GF-D8 (cell line): ENCODE data around the gene ENKD1.
A peak's percentile ranks its signal among the peaks of the same experiment; 100 is the strongest.

Experiments used
- DNase-seq: peaks from one replicate; lab custom pipeline; 2025; lab: John Stamatoyannopoulos, UW

The ENKD1 gene

DNA sequence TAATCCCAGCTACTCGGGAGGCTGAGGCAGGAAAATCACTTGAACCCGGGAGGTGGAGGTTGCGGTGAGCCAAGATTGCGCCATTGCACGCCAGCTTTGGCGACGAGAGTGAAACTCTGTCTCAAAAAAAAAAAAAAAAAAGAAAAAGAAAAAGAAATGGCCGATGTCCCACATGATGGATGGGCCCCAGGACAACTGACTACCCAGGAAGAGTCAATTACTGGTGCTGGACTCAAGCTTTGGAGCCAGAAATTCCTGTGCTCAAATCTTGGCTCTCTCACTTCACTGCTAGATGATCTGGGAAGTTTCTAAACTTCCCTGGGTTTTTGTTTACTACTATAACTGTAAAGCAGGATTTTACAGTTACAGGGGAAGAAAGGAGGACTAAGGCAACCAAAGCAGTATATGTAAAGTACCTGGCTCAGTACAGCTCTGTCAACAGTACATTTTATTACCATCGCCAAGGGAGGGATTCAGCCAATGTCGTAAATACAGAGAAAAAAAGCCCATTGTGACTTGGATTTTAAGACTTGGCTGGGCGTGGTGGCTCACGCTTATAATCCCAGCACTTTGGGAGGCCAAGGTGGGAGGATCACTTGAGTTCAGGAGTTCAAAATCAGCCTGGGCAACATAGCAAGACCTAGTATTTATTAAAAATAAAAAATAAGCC lies 11.9 kb upstream of the ENKD1 start:
- no peak for DNase-seq

DNA sequence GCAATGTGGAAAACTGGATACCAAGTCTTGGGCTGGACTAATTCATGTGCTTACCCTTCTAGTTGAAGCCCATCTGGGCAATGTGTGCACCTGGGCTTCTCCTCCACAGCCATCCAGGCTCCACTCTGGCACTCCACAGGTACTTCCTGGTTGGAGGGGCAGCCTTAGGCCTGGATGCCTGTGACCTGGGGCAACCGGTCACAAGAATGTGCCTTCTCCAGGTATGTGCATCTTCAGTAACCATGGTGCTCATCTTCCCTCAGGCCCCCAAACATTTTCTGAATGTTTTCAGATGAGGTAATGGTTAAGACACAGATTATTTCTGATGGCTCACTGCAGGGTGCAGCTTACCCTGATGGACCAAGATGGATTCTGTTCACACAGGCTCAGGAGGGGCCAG lies 11.2 kb upstream of the ENKD1 start:
- DNase-seq: no peak

DNA sequence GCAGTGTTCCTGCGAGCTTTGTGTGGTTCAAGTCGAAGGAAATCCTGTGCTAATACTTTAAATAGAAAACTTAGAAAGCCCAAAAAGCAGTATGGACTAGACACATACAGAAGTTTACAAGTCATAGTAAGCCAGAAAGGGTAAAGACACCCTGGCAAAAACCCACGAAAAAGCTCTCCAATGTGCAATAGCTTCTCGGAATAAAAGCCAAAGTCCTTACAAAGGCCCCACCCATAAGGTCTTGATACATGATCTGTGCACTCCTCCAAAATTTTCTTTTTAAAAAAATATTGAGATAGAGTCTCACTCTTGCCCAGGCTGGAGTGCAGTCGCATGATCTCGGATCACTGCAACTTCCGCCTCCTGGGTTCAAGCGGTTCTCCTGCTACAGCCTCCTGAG lies 10.4 kb upstream of the ENKD1 start:
- no peak for DNase-seq

DNA sequence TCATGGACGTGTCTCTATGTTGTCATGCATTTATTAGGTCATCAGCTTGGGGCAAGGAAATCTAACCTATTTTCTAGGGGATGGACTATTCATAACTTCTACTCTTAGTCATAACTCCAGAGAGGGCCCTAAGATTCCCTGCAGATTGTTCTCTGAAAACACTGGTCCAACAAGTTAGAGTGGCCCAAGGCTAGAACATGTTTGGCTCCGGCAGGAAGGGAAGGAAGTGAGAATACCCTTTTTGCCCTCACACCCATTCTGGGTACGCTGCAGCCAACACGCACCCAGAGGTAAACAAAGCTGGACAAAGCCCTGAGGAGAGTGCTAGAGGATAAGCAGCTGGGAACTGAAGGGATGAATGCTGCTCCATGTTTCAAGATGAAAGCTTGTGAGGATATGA lies 10.0 kb upstream of the ENKD1 start:
- DNase-seq: no peak

DNA sequence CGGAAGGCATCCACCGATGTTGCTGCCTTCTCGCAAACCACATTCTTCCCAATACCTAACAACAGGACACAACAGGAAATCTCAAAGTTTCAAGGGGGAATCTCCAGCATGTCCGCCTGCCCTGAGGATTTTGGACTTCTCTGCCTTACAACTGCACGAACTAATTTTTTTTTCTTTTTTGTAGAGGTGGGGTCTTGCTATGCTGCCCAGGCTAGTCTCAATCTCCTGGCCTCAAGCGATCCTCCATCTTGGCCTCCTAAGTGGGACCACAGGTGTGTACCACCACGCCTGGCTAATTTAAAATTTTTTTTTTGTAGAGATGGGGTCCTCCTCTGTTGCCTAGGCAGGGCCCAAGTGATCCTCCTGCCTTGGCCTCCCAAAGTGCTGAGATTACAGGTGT lies 9.4 kb upstream of the ENKD1 start:
- no peak for DNase-seq

DNA sequence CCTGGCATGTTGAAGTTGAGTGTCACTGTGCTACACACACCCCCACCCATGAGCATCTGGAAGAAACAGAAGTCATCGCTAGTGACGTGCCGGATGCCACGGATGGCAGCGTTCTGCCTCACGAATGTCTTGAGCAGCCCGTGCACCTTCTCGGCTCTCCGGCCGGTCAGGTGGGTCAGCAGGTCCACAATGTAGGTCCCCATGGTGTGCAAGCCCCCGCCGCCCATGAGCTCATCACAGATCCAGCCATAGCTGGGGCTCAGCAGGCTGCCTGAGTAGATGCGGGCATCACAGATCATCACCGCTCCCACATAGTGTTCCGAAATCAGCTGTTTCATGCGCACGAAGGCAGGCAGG lies 9.0 kb upstream of the ENKD1 start:
- no peak for DNase-seq

DNA sequence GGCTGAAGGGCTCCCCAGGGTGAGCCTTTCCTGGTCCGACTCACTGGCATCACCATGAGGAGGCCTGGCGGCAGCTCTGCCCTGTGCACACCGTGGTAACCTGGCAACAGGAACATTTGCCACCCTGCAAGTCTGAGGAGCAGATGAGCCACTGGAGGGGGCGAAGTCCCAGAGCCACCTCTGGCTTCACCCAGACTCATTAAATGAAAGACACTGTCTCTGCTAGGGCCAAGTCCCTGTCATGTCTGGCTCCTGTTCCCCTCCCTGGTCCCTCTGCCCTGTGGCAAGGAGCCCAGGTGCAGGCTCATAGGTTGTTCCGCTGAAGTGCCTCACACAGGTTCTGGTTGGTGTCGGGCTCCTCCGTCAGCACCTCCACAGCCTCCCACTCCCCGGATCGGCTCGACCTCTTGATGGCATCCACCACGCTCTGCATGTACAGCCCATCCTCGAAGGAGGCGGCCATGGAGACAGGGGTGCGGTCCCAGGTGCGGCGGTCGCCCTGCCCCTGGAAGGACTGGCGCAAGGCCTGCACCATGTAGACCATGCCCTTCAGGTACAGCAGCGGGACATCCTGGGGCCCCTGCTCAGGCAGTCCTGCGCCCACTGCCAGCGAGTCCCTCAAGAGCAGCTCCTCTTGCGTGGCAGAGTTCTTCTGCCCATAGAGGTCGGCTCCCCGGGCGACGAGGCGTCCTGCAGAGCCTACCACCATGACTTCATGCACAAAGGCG lies 8.5 kb upstream of the ENKD1 start:
- no peak for DNase-seq

DNA sequence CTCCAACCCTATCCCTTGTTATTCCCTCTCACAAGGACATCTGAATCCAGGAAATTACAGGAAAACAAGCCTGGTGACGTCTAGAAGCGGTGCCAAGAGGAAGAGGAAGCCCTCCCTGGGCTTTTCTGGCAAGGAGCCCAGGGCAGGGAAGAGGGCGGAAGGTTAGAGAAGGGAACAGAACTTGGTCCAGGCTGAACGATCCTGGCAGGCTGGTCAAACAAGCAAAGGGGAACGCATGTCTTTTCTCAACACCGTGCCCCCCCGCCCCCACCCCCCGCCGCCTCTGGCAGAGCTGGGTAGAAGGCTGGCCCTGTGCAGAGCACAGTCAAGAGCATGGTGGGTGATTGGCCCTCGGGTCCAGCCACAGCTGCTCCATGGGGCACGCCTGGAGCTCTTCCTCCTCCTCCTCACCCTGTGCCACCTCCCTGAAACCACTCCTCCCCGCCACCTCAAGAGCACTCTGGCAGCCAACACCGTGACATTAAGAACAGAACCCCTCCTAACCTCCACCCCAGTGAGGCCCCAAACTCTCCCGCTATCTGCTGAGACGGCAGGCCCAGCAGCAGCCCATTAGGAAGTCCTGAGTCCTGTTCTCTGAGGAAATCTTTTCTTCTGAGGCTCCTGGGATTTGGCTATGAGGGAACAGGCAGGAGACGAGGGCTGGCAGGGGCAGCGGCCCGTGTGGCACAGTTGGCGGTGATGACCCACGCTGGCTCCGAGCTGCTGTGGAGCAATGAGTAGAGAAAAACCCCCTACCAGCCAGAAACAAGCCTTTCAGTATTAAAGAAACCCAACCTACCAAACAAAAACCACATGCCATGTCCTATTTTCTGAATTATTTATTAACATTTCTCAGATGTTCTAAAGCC lies 7.4 kb upstream of the ENKD1 start:
- peak; percentile 55 for DNase-seq

DNA sequence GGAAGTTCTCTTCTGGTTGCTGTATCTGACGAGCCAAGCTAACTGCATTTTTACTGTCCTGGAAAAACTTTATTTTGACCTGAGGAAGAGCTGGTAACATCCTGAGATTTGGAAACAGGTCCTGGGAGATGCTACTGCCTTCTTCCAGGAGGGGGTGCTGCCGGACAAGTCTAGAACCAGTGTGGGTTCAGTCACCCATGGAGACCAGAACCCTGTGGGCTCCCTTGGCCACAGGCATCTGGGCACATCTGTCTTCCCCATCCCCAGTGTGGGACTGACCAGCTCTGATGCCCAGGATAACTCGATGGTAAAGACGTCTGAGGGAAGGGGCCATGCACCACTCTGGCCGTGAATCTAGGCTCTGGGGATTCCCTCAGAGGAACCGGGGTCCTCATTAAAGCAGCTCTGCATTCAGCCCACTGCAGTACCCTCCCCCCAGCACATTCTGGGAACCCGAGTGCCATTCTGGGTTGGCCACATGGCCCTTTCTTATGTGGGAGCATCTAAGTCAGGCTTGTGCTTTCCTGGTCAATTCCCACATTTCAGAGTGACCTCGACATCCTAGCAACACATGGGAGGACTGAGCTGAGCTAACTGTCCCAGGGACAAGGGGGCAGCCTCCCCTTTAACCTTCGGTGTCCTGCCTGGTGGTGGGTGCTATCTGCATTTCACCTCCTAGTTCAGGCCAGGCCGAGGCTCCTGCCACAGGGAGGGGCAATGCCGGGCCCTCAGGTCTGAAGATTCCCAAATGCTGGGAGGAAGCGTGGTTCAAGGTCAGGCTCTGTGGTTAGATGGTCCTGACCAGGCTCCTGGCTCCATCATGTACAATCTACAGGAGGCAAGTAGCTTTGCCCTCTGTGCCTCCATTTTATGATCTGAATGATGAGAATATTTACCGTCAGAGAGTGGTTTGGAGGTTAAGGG lies 6.5 kb upstream of the ENKD1 start:
- peak; percentile 34 for DNase-seq

DNA sequence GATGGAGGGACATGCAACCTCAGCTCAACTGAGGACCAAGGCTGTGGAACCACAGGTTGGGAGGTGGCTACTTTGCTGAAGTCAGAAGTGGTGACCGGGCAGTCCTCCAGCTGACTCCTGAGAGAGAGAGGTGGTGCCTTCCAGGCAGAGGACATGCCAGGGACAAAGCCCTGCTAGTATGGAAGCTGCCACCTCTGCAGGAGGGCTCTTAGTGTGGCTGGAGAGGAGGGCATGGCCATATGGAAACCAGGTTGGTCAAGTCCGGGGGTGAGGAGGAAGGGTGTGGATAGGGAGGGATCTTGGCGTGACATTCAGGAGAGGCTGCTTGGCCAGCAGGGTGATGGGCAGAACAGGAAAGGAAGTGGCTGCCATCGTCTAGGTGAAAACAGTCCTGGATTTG lies 5.8 kb upstream of the ENKD1 start:
- DNase-seq: no peak

DNA sequence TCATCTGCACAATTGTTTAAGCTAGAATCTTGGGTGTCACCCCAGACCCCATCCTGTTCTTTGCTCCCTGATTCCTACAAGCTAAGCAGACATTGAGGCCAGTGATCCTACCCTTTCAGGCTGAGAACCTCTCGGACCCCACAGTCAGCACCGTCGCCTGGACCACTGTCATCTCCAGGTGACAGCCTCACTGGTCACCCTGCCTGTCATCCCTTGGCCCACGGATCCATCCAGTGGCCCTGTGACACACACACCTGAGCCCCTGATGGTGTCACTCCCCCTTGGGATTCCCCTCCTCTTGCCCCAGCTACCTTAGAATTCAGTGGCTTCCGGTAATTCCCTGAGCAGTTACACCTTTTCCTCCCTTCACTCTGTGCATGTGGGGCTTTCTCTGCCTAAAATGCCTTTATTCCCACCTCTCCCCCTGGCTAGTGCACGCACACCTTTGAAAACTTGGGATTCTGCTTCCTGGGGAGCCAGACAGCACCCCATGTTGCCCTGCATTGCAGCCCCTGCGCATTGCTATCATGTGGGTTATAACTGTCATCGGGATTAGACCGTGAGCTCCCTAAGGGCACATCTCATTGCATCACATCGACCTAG lies 3.0 kb upstream of the ENKD1 start:
- DNase-seq: no peak

DNA sequence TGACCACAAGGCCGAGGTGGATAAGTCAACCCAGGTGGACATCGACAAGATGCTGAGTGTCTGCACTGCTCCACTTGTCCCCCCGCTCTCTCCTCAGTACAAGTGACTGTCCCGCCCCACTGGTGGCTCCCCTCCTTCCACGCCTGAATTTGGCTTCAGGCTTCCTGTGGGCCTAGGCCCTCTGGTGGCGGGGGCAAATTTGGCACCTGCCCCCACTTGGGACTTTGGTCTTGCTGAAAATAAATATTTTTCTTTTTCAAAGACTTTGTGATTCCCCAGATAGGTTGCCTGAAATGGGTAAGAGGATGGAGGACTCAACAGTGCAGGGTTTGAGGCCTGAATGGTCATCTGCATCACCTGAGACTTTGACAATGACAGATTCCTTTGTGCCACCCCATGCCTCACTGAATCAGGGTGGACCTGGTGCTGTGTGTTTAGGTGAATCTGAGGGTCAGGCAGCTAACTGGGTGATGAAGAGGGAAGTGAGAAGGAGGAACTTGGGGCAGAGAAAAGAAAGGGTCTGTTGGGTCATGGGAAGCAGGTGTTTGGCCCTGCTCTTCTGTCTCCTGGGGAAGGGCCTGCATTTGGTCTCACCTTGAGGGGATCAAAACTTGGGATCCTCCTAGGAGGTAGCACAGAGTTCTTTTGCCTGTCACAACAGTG lies 2.1 kb upstream of the ENKD1 start:
- DNase-seq: no peak

DNA sequence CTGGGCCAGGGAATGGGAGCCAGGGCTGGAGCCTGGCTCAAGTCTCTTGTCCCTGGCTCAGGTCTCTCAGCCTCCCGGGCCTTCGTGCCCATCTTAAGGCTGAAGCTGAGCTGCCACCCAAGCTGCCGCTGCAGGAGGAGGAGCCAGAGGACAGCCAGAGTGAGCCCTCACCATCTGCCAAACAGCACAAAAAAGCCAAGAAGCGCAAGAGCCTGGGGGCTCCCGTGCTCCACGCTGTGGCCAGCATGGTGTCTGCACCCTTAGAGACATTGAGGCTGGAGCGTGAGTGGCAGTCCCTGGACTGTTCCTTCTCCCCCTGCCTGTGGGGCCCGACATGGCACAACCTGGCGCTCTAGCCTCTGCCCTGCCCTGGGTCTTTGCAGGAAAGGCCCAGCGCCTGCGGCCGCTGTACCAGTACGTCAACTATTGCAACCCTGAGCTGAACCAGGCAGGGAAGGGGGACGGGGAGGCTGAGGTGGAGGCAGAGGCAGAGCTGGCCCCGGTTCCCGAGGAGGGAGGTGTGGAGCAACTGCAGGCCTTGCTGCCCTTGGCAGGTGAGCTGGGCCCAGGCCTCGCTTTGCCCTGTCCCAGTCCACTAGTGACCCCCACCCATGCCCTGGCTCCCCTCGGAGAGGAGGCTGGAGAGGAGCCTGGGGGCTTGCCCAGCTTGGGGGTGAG lies 1.4 kb upstream of the ENKD1 start:
- peak; percentile 89 for DNase-seq

DNA sequence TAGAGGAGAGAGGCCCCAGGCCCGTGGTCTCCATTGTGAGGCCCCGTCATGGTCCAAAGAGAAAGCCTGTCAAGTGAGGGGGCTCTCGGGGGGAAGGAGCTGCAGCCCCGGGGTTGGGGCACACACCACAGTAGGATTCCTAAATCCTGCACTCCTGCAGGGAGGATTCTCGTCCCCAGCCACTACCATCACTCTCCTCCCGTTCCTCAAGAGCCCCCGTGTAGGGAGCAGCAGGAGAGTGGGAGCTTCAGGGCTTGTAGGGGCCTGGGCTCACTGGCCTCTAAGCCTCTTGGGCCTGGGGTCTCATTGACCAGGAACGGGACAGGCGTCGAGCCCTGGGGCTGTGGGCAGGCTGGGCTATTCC lies 885 bp upstream of the ENKD1 start:
- DNase-seq: no peak

DNA sequence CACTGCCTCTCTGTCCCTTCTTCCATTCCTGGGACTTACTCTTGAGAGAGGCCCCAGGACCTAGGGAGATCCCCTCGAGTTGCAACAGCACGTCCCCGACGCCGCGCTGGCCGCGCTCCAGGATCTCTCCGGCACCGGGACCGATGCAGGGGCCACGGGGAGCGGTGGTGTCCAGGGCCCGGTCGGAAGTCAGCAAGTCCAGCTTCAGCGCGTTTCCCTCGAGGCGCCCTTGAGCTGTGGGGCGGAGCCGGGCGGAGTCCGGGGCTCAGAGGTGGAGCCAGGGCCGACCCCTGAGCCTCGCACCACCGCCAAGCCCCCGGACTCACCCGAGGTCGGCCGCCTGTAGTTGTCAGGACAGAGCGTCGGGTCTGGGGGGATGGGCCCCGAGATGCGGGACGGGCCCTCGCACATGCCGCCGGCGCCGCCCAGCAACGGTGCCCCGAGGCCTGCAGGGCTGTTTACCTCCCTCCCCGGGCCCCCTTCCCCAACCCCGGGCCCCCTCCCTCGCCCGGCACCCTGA lies 458 bp downstream of the ENKD1 start:
- no peak for DNase-seq

DNA sequence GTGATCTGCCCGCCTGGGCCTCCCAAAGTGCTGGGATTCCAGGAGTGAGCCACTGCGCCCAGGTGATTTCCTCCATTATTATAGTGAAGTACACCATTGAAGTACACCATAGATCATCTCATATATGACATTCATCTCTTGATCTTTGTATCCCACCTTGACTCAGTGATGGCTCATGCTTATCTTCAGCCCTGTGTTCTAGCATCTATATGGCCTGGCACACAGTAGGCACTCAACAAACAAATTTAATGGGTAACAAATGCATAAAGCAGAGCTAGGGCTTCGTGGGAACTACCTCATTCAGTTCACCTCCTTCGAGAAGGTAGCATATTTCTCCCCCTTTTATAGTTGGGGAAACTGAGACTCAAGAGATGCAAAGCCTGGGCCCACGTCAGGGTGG lies 952 bp downstream of the ENKD1 start:
- no peak for DNase-seq

DNA sequence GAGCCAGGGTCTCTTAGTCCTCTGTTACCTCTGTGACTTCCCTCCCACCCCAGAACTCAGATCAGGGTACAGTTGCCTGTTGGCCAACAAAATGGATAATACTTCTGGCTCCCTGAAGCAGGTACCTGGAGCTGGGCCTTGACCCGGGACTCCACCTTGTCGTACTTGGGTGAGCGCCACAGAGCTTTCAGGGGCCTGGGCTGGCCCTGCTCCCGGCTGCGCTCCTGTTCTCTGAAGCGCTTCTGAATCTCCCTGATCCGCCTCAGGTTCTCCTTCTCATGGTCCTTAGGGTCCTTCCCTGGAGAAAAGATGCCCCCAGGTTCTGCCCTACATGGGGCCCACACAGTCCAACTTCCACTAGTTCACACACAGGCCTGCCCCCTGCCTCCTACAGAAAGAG lies 1.7 kb downstream of the ENKD1 start:
- no peak for DNase-seq

DNA sequence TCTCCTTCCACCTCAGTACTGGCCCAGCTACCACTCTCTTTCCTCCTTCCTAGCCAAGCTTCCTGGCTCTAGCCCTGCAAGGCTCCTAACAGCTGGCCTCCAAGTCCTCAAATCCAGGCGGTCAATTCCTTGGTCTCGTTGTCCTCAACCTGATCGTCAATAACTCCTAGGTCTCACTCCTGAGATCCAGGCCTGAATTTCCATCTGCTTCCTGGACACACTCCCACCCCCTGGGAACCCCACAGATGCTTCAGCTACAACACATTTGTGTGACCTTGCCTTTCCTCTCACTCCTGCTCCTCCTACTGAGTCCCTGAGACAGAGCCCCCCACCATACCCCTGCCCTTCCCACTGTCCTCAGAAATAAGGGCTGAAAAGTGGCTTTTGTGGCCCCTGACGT lies 2.3 kb downstream of the ENKD1 start:
- DNase-seq: no peak

DNA sequence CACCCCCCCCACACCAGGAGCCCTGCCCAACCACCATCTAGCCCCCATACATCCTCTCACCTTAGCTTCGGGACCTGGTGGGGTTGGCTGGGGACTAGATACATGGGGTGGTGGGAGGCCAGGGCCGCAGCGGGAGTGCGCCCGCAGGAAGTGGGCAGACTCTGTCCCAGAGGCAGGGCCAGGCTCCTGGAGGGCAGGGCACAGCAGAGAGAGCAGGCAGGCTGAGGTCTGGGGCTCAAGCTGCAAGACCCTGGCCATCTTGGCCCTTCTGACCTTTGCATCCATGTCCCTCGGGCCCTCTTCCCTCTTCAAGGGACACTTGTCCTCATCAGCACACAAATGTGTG lies 2.7 kb downstream of the ENKD1 start:
- DNase-seq: no peak

DNA sequence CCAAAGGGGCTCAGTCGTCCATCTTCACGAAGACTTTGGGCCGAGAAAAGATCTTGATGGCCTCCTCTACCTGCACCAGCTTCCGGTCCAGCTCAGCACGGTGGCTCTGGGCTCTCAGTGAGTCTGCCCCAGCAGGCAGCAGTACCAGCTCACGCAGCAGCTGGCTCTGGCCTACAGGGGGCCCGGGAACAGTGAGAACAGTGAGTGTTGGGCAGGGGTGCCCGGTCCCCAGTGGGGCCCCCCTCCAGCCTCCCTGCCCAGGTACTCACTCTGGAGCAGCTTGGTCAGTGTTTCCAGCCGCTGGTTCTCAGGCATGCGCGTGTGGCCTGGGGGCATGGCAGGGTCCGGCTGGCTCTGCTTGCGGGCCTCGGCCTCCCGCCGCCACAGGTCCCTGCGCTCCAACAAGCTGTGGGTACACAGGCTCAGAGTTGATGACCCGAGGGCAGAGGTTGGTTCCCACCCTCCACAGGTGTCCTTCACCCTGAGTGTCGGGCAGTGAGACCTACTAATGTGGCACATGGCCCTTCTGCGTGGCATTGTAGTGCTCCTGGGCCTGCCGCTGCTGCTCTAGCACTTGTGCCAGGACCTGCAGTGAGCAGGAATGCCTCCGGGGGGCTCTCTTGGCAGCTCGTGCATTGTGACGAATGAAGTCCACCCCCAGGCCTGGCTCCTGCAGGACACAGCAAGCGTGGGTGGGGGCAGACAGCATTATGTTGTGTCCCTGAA lies 3.2 kb downstream of the ENKD1 start:
- DNase-seq: no peak
